NCI-H748 (cell line): ENCODE measurements around the gene GMDS.

Experiments
- DNase-seq: peaks from one replicate; lab custom pipeline; 2025; ENCODE audit not compliant: unreplicated experiment; lab: John Stamatoyannopoulos, UW

Gene GMDS

GRCh38 chr6:2245103-2245876 lies at the start of gene GMDS:
Gene GMDS, minus strand, starts transcription at chr6:2245605.
- peak; percentile 96 for DNase-seq

- DNase-seq = no peak
Observed at GRCh38 chr6:2285510-2285909, 40.1 kb upstream of the GMDS start.

DNA sequence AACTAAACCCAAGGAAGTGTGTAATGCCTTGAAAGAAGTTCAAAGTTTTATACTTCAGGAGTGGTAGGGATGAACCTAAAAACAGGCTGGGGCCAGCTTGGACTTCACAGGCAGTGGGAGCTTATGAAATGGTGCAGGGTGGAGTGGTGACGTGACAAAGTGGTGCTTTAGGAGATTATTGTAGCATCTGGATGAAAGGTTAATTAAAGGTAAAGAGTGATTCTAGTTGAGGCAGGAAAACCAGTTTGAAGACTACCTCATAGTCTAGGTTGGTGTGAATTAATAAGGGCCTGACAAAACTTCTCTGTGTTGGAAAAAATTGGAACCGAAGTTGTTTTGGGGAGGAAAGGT lies 30.5 kb upstream of the GMDS start:
- no peak for DNase-seq

DNA sequence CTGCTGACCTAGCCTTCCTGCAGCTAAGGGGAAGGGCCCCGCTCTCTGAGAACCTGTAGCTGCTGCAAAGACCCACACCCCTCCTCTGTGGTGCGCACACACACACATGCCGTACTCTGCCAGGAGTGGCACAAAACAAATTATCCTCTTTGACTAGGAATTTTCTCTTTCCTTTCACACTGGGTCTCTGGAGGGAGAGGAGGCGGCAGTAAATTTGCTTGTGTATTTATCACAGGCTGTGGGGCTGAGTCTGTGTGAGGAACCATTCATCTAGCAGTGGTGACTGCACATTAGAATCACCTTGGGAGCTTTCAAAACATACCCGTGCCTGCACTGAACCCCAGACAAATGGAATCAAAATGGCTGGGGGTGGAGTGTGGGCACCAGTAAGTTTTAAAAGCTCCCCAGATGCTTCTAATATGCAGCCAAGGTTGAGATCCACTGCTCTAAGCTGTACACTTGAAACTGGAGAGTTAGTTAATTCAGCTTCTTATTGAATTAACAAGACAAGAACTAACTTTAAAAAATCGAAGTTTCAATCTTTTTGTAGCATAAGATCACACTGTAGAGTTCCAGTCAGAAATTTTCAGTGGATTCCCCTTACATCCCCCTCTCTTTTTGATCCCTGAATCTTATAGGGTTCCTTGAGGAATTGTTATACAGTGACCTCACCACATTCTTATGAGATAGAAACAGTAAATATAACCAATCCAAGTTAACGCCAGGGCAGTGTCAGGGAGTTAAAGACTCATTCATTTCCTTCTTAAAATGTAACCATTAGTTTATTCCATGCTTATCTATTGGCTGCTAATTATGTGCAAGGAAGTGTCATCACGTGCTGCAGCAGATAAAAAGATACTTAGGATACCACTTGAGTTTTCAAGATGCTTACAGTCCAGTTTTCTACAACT lies 29.8 kb upstream of the GMDS start:
- DNase-seq = no peak

DNA sequence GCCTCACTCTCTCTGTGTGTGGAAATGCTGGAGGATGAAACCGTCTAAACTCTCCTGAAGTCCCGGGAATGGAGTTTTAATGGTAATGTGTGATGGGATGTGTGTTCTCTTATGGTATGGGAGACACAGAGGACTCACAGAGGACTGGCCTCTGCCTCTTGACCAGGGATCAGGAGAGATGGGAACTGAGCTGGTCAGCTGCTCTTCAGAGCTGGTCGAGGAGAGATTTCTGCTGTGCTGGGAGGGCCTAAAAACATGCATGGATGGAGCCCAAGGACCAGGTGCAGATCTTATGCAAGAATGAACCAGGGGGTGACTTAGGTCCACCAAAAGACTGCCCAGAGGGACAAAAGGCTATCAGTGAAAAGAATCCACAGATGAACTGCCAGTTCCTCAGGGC lies 27.3 kb upstream of the GMDS start:
- no peak for DNase-seq

GRCh38 chr6:2270054-2270453 lies 24.6 kb upstream of the GMDS start:
- DNase-seq = no peak

- DNase-seq = no peak
Observed at GRCh38 chr6:2266841-2267240, 21.4 kb upstream of the GMDS start.

- DNase-seq = no peak
Observed at GRCh38 chr6:2266031-2266795, 20.8 kb upstream of the GMDS start.

- no peak for DNase-seq
Observed at GRCh38 chr6:2264932-2265331, 19.5 kb upstream of the GMDS start.

DNA sequence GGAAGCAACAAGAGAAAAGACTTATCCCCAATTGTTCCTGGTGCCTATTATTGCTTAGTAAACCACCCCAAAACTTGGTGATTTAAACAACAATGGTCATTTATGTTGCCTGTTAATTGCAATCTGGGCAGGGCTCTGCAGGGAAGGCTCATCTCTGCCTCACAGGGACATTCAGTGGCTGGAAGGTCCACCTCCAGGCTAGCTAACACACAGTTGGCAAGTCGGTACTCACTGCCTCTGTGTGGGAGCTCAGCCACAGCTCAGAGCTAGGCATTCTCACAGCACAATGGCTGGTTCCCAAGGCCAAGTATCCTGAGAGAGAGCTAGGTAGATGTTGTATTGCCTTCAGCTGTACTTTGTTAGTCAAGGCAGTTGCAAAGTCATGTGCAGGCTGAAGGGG lies 18.5 kb upstream of the GMDS start:
- DNase-seq = no peak

- no peak for DNase-seq
Observed at GRCh38 chr6:2259574-2259973, 14.2 kb upstream of the GMDS start.

DNA sequence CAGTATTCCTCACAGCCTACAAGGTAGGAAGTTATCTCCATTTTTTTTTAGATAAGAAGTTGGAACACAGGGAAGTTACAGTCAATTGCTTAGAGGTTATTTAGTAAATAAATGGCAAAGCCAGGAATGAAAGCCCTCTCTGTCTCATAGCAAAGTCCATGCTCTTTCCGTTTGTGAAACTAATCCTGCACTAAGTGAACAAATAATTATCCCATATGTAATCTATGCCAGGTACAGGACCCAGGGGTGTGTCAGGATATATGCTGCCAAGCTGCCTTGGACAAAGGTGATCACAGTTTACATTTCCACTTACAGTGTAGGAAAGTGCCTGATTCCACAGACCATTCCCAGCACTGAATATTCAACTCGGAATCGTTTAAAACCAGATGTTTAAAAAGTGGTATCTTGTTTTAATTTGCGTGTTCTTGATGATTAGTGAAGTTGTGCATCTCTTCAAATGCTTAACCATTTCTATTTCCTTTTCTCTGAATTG lies 13.6 kb upstream of the GMDS start:
- peak; percentile 54 for DNase-seq

GRCh38 chr6:2258112-2258511 lies 12.7 kb upstream of the GMDS start:
- DNase-seq = no peak

GRCh38 chr6:2257363-2257762 lies 12.0 kb upstream of the GMDS start:
- DNase-seq = peak; percentile 36

GRCh38 chr6:2254747-2255146 lies 9.3 kb upstream of the GMDS start:
- DNase-seq = no peak

DNA sequence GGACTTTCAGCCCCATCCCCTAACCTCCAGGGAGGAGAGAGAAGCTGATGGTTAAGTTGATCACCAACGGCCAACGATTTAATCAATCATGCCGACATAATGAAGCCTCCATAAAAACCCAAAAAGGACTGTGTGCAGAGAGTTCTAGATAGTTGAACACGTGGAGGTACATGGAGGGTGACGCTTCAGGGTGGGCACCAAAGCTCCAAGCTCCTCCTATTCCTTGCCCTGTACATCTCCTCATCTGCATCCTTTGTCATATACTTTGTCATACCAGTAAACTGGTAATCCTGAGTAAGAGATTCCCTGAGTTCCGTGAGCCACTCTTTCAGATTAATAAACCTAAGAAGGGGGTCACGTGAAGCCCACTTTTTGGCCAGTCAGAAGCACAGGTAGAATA lies 3.7 kb upstream of the GMDS start:
- no peak for DNase-seq

DNA sequence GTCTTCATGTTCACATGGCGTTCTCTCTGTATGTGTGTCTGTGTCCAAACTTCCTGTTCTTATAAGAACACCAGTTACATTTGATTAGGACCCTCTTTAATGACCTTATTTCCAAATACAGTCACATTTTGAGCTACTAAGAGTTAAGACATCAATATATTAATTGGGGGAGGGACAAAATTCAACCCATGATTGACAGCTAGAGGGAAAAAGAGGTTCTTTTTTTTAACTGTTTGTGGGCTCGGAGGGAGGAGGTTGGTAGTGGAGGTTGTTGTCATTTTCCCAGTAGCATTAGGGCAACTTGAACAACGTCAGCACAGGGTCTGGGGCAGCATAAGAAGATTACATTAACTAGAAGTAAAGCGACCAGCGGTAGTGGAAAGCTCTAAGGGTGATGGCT lies 2.3 kb upstream of the GMDS start:
- no peak for DNase-seq

DNA sequence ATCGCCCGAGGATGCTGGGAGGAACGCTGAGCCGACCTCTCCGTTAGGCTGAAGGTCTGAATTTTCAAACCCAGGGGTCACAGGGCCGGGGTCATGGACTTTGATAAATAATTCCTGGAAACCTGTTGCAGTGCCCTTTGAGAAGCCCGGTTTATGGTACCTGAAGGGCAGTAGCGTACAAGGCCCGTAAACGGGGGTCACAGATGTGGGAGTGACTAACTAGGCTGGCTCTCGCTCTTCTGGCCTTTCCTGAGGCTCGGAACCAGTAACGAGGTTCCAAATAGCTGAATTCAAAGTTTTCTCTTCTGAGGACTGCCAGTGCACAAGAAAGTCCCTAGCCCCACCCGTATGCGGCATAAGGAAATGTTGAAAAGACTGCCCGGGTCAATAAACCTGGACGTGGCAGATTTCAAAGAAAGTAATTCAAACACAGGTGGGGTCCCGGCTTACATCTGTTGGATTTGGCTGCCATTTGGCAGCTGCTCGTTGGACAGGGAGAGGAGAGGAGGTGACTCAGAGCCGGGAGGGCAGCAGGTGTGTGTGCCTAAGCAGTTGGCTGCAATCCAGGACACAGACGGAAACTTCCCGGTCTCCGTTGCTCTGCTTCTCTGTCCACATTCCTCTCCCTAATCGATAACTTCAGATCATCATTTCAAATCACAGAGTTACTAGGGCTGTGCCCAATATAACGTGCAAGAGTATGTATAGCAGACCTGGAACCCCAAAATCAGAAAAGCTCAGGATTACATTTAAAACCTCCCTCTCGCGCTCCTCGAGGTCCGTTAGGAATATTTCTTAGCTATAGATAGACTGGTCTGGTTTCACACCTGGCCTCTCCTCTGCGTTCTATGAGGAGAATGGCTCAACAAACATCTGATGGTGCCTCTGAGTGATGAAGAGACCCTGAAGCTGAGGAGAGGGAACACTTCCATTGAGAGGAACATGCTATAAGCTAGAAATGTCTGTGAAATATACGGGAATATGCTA lies 765 bp upstream of the GMDS start:
- DNase-seq = peak; percentile 98

- peak; percentile 76 for DNase-seq
Observed at GRCh38 chr6:2244261-2245102, 923 bp downstream of the GMDS start.
